PC-3 (cell line): ENCODE data around the gene NCR2. TPM values are rescaled to one million over a fixed set of nuclear protein-coding genes. Genes with fewer than 3 reads are reported as not detected.

Source experiments
- ATAC-seq: fragments of 200-7000 bp; cut with Tn5 transposase; 2 replicates; pipeline ENCODE4 v1.9.1; 2020; ENCODE audit warnings: mild to moderate bottlenecking, moderate library complexity
- BruUV-seq: library from RNA; stranded (reverse); fragments of 400-500 nt; replicated peaks from 2 replicates; lab custom pipeline; 2021; lab: Mats Ljungman, UMichigan
- CTCF ChIA-PET: fragments of 300-600 bp; sonication (Branson Sonifier 250); formaldehyde crosslinking; loops from one replicate; lab custom pipeline; 2022; ENCODE audit warnings: antibody characterized with exemption; lab: Charles Lee
- POLR2A ChIA-PET: fragments of 300-600 bp; sonication (Branson Sonifier 250); formaldehyde crosslinking; loops from one replicate; lab custom pipeline; 2022; ENCODE audit warnings: antibody characterized with exemption; ENCODE audit not compliant: unreplicated experiment; lab: Charles Lee
- DNase-seq: peaks from one replicate; pipeline ENCODE4 v3.0.0-alpha.2; 2015
- H2AFZ ChIP-seq: fragments of 300-600 bp; sonication (generic); 2 replicates; pipeline ENCODE4 v1.6.0; 2016; ENCODE audit warnings: antibody characterized with exemption, low read length
- H3F3A ChIP-seq: fragments of 300-600 bp; sonication (generic); one replicate; pipeline ENCODE4 v1.6.0; 2017; ENCODE audit warnings: antibody characterized with exemption, low read length, control low read depth, mild to moderate bottlenecking; ENCODE audit not compliant: unreplicated experiment
- H3K27ac ChIP-seq: fragments of 300-600 bp; sonication (generic); 2 replicates; pipeline ENCODE4 v1.5.1; 2016; ENCODE audit warnings: mild to moderate bottlenecking, low read length
- H3K27me3 ChIP-seq: fragments of 300-600 bp; sonication (generic); 2 replicates; pipeline ENCODE4 v1.6.1; 2016; ENCODE audit warnings: low read length, mixed read lengths
- H3K36me3 ChIP-seq: fragments of 300-600 bp; sonication (generic); 2 replicates; pipeline ENCODE4 v1.6.1; 2016; ENCODE audit warnings: low read depth, mixed run types, low read length, mixed read lengths
- H3K4me1 ChIP-seq: fragments of 300-600 bp; sonication (generic); 2 replicates; pipeline ENCODE4 v1.5.1; 2016; ENCODE audit warnings: low read length; ENCODE audit not compliant: insufficient read depth
- H3K4me2 ChIP-seq: fragments of 300-600 bp; sonication (generic); 2 replicates; pipeline ENCODE4 v1.6.0; 2016; ENCODE audit warnings: low read length
- H3K4me3 ChIP-seq: fragments of 300-600 bp; sonication (generic); 2 replicates; pipeline ENCODE4 v1.5.1; 2016; ENCODE audit warnings: mild to moderate bottlenecking, low read length, mixed read lengths
- H3K79me2 ChIP-seq: fragments of 300-600 bp; sonication (generic); 2 replicates; pipeline ENCODE4 v1.6.1; 2017; ENCODE audit warnings: low read length, mixed read lengths
- H3K9ac ChIP-seq: fragments of 300-600 bp; sonication (generic); 2 replicates; pipeline ENCODE4 v1.6.0; 2016; ENCODE audit warnings: mild to moderate bottlenecking, low read length
- H3K9me2 ChIP-seq: fragments of 300-600 bp; sonication (generic); replicated peaks from 2 replicates; pipeline ENCODE4 v1.6.1; 2016; ENCODE audit warnings: mixed run types, low read length, mixed read lengths
- H3K9me3 ChIP-seq: fragments of 300-600 bp; sonication (generic); 2 replicates; pipeline ENCODE4 v1.6.1; 2016; ENCODE audit warnings: low read length, mixed read lengths
- H4K20me1 ChIP-seq: fragments of 300-600 bp; sonication (generic); 2 replicates; pipeline ENCODE4 v1.6.1; 2016; ENCODE audit warnings: low read length, mixed read lengths
- EZH2 ChIP-seq: fragments of 300-600 bp; sonication (generic); IDR thresholded peaks from one replicate; pipeline ENCODE4 v1.6.1; 2017; ENCODE audit warnings: antibody characterized with exemption, mild to moderate bottlenecking, low read length; ENCODE audit not compliant: unreplicated experiment
- EZH2phosphoT487 ChIP-seq: fragments of 300-600 bp; sonication (generic); IDR thresholded peaks from 2 replicates; pipeline ENCODE4 v1.6.1; 2018; ENCODE audit warnings: mild to moderate bottlenecking, antibody characterized with exemption, low read length, borderline replicate concordance
- intact Hi-C: fragments of 100-400 bp; cut with micrococcal nuclease; formaldehyde crosslinking; loops from 2 replicates; pipeline ENCODE4 v1.9.0; 2023
- total RNA-seq: library from RNA; depleted of rRNA; stranded (reverse); fragments of >200 nt; gene quantifications from 2 replicates; pipeline ENCODE4 v1.2.3, GENCODE V29; 2014
- TF ChIP-seq, protein P1 (sequence below): fragments of 300-600 bp; sonication (generic); conservative IDR thresholded peaks from 2 replicates; pipeline ENCODE4 v1.5.1; 2017; ENCODE audit warnings: antibody characterized with exemption, low read depth, mild to moderate bottlenecking, low read length

Gene NCR2
- total RNA-seq, 1 experiment from 2014 or later = not detected

DNA sequence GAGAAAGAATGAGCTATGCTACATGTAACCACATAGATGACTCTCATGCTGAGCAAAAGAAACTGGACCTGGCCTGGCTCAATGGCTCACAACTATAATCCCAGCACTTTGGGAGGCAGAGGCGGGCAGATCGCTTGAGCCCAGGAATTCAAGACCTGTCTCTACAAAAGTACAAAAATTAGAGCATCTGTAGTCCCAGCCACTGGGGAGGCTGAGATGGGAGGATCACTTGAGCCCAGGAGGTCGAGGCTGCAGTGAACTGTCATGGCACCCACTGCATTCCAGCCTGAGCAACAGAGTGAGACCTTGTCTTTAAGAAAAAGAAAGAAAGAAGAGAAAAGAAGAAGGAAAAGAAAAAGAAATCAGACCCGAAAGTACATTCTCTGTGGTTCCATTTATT is 41.7 kb downstream of the NCR2 start:
- no peaks in the 10 kb centered on the region for H3K36me3 ChIP-seq
- ChIA-PET CTCF (no interaction called here), POLR2A (no interaction called here)
- H3K9me2 ChIP-seq = no peaks in the 10 kb centered on the region
- no peaks in the 10 kb centered on the region for H3K79me2 ChIP-seq
- intact Hi-C loops = no loop called here
- H3K27ac ChIP-seq = no peak overlapping the region
- no peaks in the 10 kb centered on the region for H3F3A ChIP-seq
- TF ChIP-seq EZH2phosphoT487 = no peak
- TF ChIP-seq EZH2 = no peak
- TF ChIP-seq, protein P1, sequence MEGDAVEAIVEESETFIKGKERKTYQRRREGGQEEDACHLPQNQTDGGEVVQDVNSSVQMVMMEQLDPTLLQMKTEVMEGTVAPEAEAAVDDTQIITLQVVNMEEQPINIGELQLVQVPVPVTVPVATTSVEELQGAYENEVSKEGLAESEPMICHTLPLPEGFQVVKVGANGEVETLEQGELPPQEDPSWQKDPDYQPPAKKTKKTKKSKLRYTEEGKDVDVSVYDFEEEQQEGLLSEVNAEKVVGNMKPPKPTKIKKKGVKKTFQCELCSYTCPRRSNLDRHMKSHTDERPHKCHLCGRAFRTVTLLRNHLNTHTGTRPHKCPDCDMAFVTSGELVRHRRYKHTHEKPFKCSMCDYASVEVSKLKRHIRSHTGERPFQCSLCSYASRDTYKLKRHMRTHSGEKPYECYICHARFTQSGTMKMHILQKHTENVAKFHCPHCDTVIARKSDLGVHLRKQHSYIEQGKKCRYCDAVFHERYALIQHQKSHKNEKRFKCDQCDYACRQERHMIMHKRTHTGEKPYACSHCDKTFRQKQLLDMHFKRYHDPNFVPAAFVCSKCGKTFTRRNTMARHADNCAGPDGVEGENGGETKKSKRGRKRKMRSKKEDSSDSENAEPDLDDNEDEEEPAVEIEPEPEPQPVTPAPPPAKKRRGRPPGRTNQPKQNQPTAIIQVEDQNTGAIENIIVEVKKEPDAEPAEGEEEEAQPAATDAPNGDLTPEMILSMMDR = no peak
- DNase-seq (no peak), ATAC-seq (no peak)
- H3K27me3 ChIP-seq = peaks cover 81% of the 10 kb centered on the region
- H4K20me1 ChIP-seq = no peaks in the 10 kb centered on the region
- H2AFZ ChIP-seq = no peak overlapping the region
- H3K9ac ChIP-seq = no peak overlapping the region
- no TSS peak for BruUV-seq
- no peaks in the 10 kb centered on the region for H3K9me3 ChIP-seq
- H3K4me3 ChIP-seq = no peak overlapping the region
- no peak overlapping the region for H3K4me2 ChIP-seq
- no peaks in the 10 kb centered on the region for H3K4me1 ChIP-seq

DNA sequence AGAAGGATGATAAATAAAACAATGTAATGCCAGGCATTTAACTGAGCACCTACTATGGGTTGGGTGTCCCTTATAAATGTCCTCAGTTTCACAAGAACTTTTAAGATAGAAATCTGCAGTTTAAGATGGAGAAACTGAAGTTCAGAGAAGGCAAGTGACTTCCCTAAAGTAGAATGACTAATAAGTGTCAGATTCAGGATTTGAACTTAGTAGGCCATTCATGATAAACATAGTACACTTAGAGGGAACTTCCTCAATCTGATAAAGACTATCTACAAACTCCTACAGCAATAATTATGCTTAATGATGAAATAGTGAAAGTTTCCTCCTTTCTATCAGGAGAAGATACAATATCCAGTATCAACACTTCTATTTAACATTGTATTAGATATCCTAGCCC is 43.9 kb downstream of the NCR2 start:
- peaks cover 75% of the 10 kb centered on the region for H3K27me3 ChIP-seq
- ATAC-seq (no peak), DNase-seq (no peak)
- H3F3A ChIP-seq = no peaks in the 10 kb centered on the region
- BruUV-seq = no TSS peak
- TF ChIP-seq EZH2 (no peak), EZH2phosphoT487 (no peak)
- TF ChIP-seq, protein P1 = no peak
- H3K36me3 ChIP-seq = no peaks in the 10 kb centered on the region
- no peaks in the 10 kb centered on the region for H3K4me1 ChIP-seq
- CTCF ChIA-PET = no interaction called here
- no peak overlapping the region for H2AFZ ChIP-seq
- no peak overlapping the region for H3K27ac ChIP-seq
- H4K20me1 ChIP-seq = no peaks in the 10 kb centered on the region
- no peak overlapping the region for H3K9ac ChIP-seq
- H3K9me2 ChIP-seq = no peaks in the 10 kb centered on the region
- H3K4me3 ChIP-seq = no peak overlapping the region
- POLR2A ChIA-PET = no interaction called here
- no peak overlapping the region for H3K4me2 ChIP-seq
- no peaks in the 10 kb centered on the region for H3K9me3 ChIP-seq
- intact Hi-C loops = no loop called here
- H3K79me2 ChIP-seq = no peaks in the 10 kb centered on the region

DNA sequence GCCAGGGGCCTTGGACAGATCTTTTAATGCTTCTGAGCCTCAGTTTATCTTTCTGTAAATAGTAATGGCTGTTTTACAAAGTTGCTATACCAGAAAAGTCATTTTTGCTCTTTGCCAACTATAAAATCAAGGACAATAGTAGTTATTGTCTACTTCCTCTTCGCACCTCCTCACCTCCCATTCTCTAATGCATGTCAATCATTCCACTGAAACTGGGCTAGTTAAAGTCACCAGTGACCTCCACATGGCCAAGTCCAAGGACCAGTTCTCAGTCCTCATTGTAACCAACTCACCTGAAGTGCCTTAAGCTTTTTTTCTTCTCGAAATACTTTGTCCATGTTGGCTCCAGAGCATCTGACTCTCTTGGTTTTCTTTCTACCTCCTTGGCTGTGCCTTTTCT is 51.2 kb downstream of the NCR2 start:
- H4K20me1 ChIP-seq = no peaks in the 10 kb centered on the region
- H3K79me2 ChIP-seq = no peaks in the 10 kb centered on the region
- H2AFZ ChIP-seq = no peak overlapping the region
- ATAC-seq (no peak), DNase-seq (no peak)
- H3K27me3 ChIP-seq = peaks cover 60% of the 10 kb centered on the region
- H3K9ac ChIP-seq = no peak overlapping the region
- no peaks in the 10 kb centered on the region for H3K9me3 ChIP-seq
- no peaks in the 10 kb centered on the region for H3K9me2 ChIP-seq
- H3K27ac ChIP-seq = no peak overlapping the region
- ChIA-PET POLR2A (no interaction called here), CTCF (no interaction called here)
- H3K36me3 ChIP-seq = no peaks in the 10 kb centered on the region
- BruUV-seq = no TSS peak
- TF ChIP-seq EZH2 (no peak), EZH2phosphoT487 (no peak)
- TF ChIP-seq, protein P1 = no peak
- H3K4me3 ChIP-seq = no peak overlapping the region
- intact Hi-C loops = no loop called here
- H3F3A ChIP-seq = no peaks in the 10 kb centered on the region
- H3K4me1 ChIP-seq = no peaks in the 10 kb centered on the region
- no peak overlapping the region for H3K4me2 ChIP-seq
